ENCODE measurements around the gene RAB21.
"Not testable (repeated sequence)": the region's sequence is repeated elsewhere in the genome, so short reads cannot be mapped to it uniquely, and the experiment has no call there.

RAB21 gene

GRCh38 chr12:71795901-71796300 is 41.2 kb downstream of the RAB21 start:
- no peak overlapping the region for H3K27ac ChIP-seq
- no peak for TF ChIP-seq ZFX (IDR thresholded peaks at IDR 0.05; ENCODE audit: borderline replicate concordance)
- no peak for TF ChIP-seq CTCF (IDR thresholded peaks at IDR 0.05)

- no peak overlapping the region for H3K27ac ChIP-seq
- no peak for TF ChIP-seq CTCF (IDR thresholded peaks at IDR 0.05)
- TF ChIP-seq ZFX (IDR thresholded peaks at IDR 0.05; ENCODE audit: borderline replicate concordance), result no peak
These were observed 42.9 kb downstream of the RAB21 start for GRCh38 chr12:71797531-71797930.

GRCh38 chr12:71799106-71799505 is 44.4 kb downstream of the RAB21 start:
- TF ChIP-seq CTCF (IDR thresholded peaks at IDR 0.05) (no peak), ZFX (IDR thresholded peaks at IDR 0.05; ENCODE audit: borderline replicate concordance) (no peak)
- no peak overlapping the region for H3K27ac ChIP-seq

GRCh38 chr12:71800177-71800576 is 45.5 kb downstream of the RAB21 start:
- no peak for TF ChIP-seq CTCF (IDR thresholded peaks at IDR 0.05)
- no peak for TF ChIP-seq ZFX (IDR thresholded peaks at IDR 0.05; ENCODE audit: borderline replicate concordance)
- no peak overlapping the region for H3K27ac ChIP-seq

GRCh38 chr12:71804505-71804904 is 49.8 kb downstream of the RAB21 start:
- no peak overlapping the region for H3K27ac ChIP-seq
- no peak for TF ChIP-seq ZFX (IDR thresholded peaks at IDR 0.05; ENCODE audit: borderline replicate concordance)
- TF ChIP-seq CTCF (IDR thresholded peaks at IDR 0.05), result no peak

GRCh38 chr12:71810921-71811320 is 56.3 kb downstream of the RAB21 start:
- TF ChIP-seq CTCF (IDR thresholded peaks at IDR 0.05) (no peak), ZFX (IDR thresholded peaks at IDR 0.05; ENCODE audit: borderline replicate concordance) (no peak)
- H3K27ac ChIP-seq, result no peak overlapping the region

GRCh38 chr12:71815242-71815641 is 60.6 kb downstream of the RAB21 start:
- H3K27ac ChIP-seq, result not testable (repeated sequence)

GRCh38 chr12:71822088-71822487 is 67.4 kb downstream of the RAB21 start:
- not testable (repeated sequence) for H3K27ac ChIP-seq

All from 22Rv1 (cell line).